Upper lobe of left lung (tissue), 6 donors: ENCODE measurements around the gene IRF2BP1. TPM values are rescaled to one million over a fixed set of nuclear protein-coding genes. Genes with fewer than 3 reads are reported as not detected.
A peak's percentile ranks its signal among the peaks of the same experiment; 100 is the strongest.

Source experiments
- ATAC-seq, 2 donors: fragments of 200-7000 bp; cut with Tn5 transposase; one replicate each; pipeline ENCODE4 v1.9.1; 2022; ENCODE audit warnings: mild to moderate bottlenecking in 2 of 2, moderate library complexity in 2 of 2; ENCODE audit not compliant: low FRiP score in 2 of 2
- DNase-seq, 2 donors: peaks; one replicate each; pipeline ENCODE4 v3.0.0-alpha.2; 2019 to 2020
- H3K27ac ChIP-seq, 4 donors: fragments of 200-600 bp; sonication (generic); one replicate each; pipeline ENCODE4 v1.5.1; 2016 to 2019
- H3K27me3 ChIP-seq, 4 donors: fragments of 200-600 bp; sonication (generic); one replicate each; pipeline ENCODE4 v1.5.1; 2017 to 2019
- H3K36me3 ChIP-seq, 4 donors: fragments of 200-600 bp; sonication (generic); one replicate each; pipeline ENCODE4 v1.5.1; 2016 to 2019
- H3K4me1 ChIP-seq, 4 donors: fragments of 200-600 bp; sonication (generic); one replicate each; pipeline ENCODE4 v1.5.1; 2018 to 2019
- H3K4me3 ChIP-seq, 4 donors: fragments of 200-600 bp; sonication (generic); one replicate each; pipeline ENCODE4 v1.5.1; 2017 to 2019; ENCODE audit warnings: mild to moderate bottlenecking in 2 of 4, moderate library complexity in 1 of 4
- H3K9me3 ChIP-seq, 4 donors: fragments of 200-600 bp; sonication (generic); one replicate each; pipeline ENCODE4 v1.5.1; 2018 to 2019
- CTCF ChIP-seq, 6 experiments: fragments of 450-650 bp in 4 of 6; fragments of 200-600 bp in 2 of 6; sonication (generic) in 2 of 6; IDR thresholded peaks; one replicate each; pipeline ENCODE4 v1.5.1; 2016 to 2019; ENCODE audit warnings: antibody characterized with exemption in 6 of 6
- EP300 ChIP-seq, 4 donors: sonication (generic); formaldehyde crosslinking; IDR thresholded peaks; one replicate each; pipeline ENCODE4 v1.5.1; 2017; ENCODE audit warnings: antibody characterized with exemption in 4 of 4, control low read depth in 2 of 4
- POLR2A ChIP-seq, 4 donors: fragments of 450-650 bp; IDR thresholded peaks; one replicate each; pipeline ENCODE4 v1.5.1; 2016 to 2017; ENCODE audit warnings: antibody characterized with exemption in 4 of 4, mild to moderate bottlenecking in 2 of 4
- POLR2AphosphoS5 ChIP-seq, 2 donors: sonication (generic); formaldehyde crosslinking; IDR thresholded peaks; one replicate each; pipeline ENCODE4 v1.5.1; 2017; ENCODE audit warnings: antibody characterized with exemption in 2 of 2
- WGBS, 2 donors: methylation state at CpG; one replicate each; pipeline ENCODE4 v1.1.5; 2017 to 2018; 5-methylcytosine and 5-hydroxymethylcytosine counted together
- total RNA-seq, 6 donors: library from RNA; depleted of rRNA in 4 of 6; stranded (reverse); fragments of >200 nt in 4 of 6; gene quantifications; one replicate each; pipeline versions ENCODE4 v1.1.0 to v1.2.1, GENCODE V29; 2016 to 2021
- donor health status: DM: no; HTN: no; CAD: no; lungs with moderate emphysema.
- donor health status: DM: no; HTN: yes; CAD: no; lungs with severe emphysema.

Gene IRF2BP1
- total RNA-seq, 6 donors from 2014 or later, result 23.2 to 36.5 (median 30.5) TPM

GRCh38 chr19:45854167-45854778 lies 31.7 kb downstream of the IRF2BP1 start:
- ATAC-seq (peak in 1 of 2 donors; percentile 4), DNase-seq (no peak)
- H3K9me3 ChIP-seq, result no peaks in the 10 kb centered on the region
- H3K4me3 ChIP-seq, result no peak overlapping the region
- peak overlapping the region in 1 of 4 donors; percentile 72 for H3K27ac ChIP-seq
- peaks cover 0 to 12% (median 0%) of the 10 kb centered on the region in 4 donors for H3K4me1 ChIP-seq
- H3K36me3 ChIP-seq, result peaks cover 12 to 81% (median 59%) of the 10 kb centered on the region in 4 donors
- WGBS, 2 donors, result 96 to 97% methylated on average over 13 to 16 of the region's 16 CpGs
- TF ChIP-seq POLR2A (IDR thresholded peaks at IDR 0.05) (no peak), POLR2AphosphoS5 (IDR thresholded peaks at IDR 0.05) (no peak), CTCF (IDR thresholded peaks at IDR 0.05) (no peak), EP300 (IDR thresholded peaks at IDR 0.05) (no peak)
- no peaks in the 10 kb centered on the region for H3K27me3 ChIP-seq

GRCh38 chr19:45852983-45853382 lies 33.0 kb downstream of the IRF2BP1 start:
- DNase-seq, result peak in 1 of 2 donors; percentile 95
- Histone ChIP-seq H3K9me3 (no peaks in the 10 kb centered on the region), H3K4me1 (peaks cover 0 to 12% (median 0%) of the 10 kb centered on the region in 4 donors), H3K27me3 (no peaks in the 10 kb centered on the region), H3K27ac (peak overlapping the region in 3 of 4 donors; percentile 50 to 72 (median 60)), H3K36me3 (peaks cover 18 to 82% (median 65%) of the 10 kb centered on the region in 4 donors), H3K4me3 (no peak overlapping the region)
- 66 to 73% methylated on average over 2 to 7 of the region's 7 CpGs for WGBS, 2 donors
- peak in 1 of 4 donors; percentile 42 for TF ChIP-seq POLR2A (IDR thresholded peaks at IDR 0.05)
- no peak for TF ChIP-seq CTCF (IDR thresholded peaks at IDR 0.05)
- TF ChIP-seq EP300 (IDR thresholded peaks at IDR 0.05), result peak in 1 of 4 donors; percentile 58
- peak; percentile 10 to 62 for TF ChIP-seq POLR2AphosphoS5 (IDR thresholded peaks at IDR 0.05)
- ATAC-seq, result peak; percentile 75 to 94

- H3K36me3 ChIP-seq, result peaks cover 24 to 89% (median 71%) of the 10 kb centered on the region in 4 donors
- peaks cover 0 to 12% (median 0%) of the 10 kb centered on the region in 4 donors for H3K4me1 ChIP-seq
- H3K27ac ChIP-seq, result peak overlapping the region; percentile 4 to 75 (median 50)
- no peaks in the 10 kb centered on the region for H3K9me3 ChIP-seq
- 81 to 83% methylated on average over 10 of the region's 10 CpGs for WGBS, 2 donors
- H3K27me3 ChIP-seq, result no peaks in the 10 kb centered on the region
- H3K4me3 ChIP-seq, result no peak overlapping the region
- DNase-seq, result no peak
- ATAC-seq, result no peak
- TF ChIP-seq POLR2AphosphoS5 (IDR thresholded peaks at IDR 0.05) (no peak), CTCF (IDR thresholded peaks at IDR 0.05) (no peak), POLR2A (IDR thresholded peaks at IDR 0.05) (no peak), EP300 (IDR thresholded peaks at IDR 0.05) (no peak)
Observed at GRCh38 chr19:45852145-45852750, 33.7 kb downstream of the IRF2BP1 start.

GRCh38 chr19:45848922-45849321 lies 37.0 kb downstream of the IRF2BP1 start:
- TF ChIP-seq CTCF (IDR thresholded peaks at IDR 0.05), result no peak
- TF ChIP-seq POLR2AphosphoS5 (IDR thresholded peaks at IDR 0.05), result no peak
- TF ChIP-seq POLR2A (IDR thresholded peaks at IDR 0.05), result no peak
- no peak for TF ChIP-seq EP300 (IDR thresholded peaks at IDR 0.05)
- Histone ChIP-seq H3K4me3 (no peak overlapping the region), H3K4me1 (peaks cover 0 to 12% (median 0%) of the 10 kb centered on the region in 4 donors), H3K9me3 (no peaks in the 10 kb centered on the region), H3K36me3 (peaks cover 29 to 100% (median 87%) of the 10 kb centered on the region in 4 donors), H3K27me3 (no peaks in the 10 kb centered on the region), H3K27ac (no peak overlapping the region)
- DNase-seq (no peak), ATAC-seq (no peak)
- WGBS, 2 donors, result 89 to 95% methylated on average over 4 of the region's 4 CpGs
